HG02981 (cell line): ENCODE measurements around the gene GPR143.
A peak's percentile ranks its signal among the peaks of the same experiment; 100 is the strongest.

ENCODE experiments used
- ATAC-seq: cut with Tn5 transposase; IDR thresholded peaks from one replicate; pipeline ENCODE4 v1.9.1; 2021; ENCODE audit warnings: mild to moderate bottlenecking, moderate library complexity; ENCODE audit not compliant: unreplicated experiment

Gene GPR143

GRCh38 chrX:9710332-9710731 is 55.3 kb downstream of the GPR143 start:
- no peak for ATAC-seq

GRCh38 chrX:9708923-9709553 is 56.6 kb downstream of the GPR143 start:
- peak; percentile 87 for ATAC-seq

GRCh38 chrX:9708086-9708485 is 57.6 kb downstream of the GPR143 start:
- ATAC-seq = no peak

- no peak for ATAC-seq
These were observed 58.2 kb downstream of the GPR143 start for GRCh38 chrX:9707306-9708033.

- ATAC-seq = no peak
These were observed 59.2 kb downstream of the GPR143 start for GRCh38 chrX:9706421-9706820.

- no peak for ATAC-seq
These were observed 60.7 kb downstream of the GPR143 start for GRCh38 chrX:9704876-9705465.

- ATAC-seq = no peak
These were observed 62.2 kb downstream of the GPR143 start for GRCh38 chrX:9703406-9703805.

- no peak for ATAC-seq
These were observed 63.9 kb downstream of the GPR143 start for GRCh38 chrX:9701790-9702189.

GRCh38 chrX:9700555-9700954 is 65.1 kb downstream of the GPR143 start:
- no peak for ATAC-seq

- ATAC-seq = no peak
These were observed 67.1 kb downstream of the GPR143 start for GRCh38 chrX:9698576-9698975.

- no peak for ATAC-seq
These were observed 72.2 kb downstream of the GPR143 start for GRCh38 chrX:9693307-9694001.

- no peak for ATAC-seq
These were observed 75.6 kb downstream of the GPR143 start for GRCh38 chrX:9690046-9690445.

GRCh38 chrX:9688833-9689232 is 76.8 kb downstream of the GPR143 start:
- no peak for ATAC-seq

- ATAC-seq = no peak
These were observed 77.7 kb downstream of the GPR143 start for GRCh38 chrX:9687899-9688298.

- no peak for ATAC-seq
These were observed 82.3 kb downstream of the GPR143 start for GRCh38 chrX:9683350-9683749.

- ATAC-seq = no peak
These were observed 82.8 kb downstream of the GPR143 start for GRCh38 chrX:9682861-9683260.

- ATAC-seq = no peak
These were observed 83.2 kb downstream of the GPR143 start for GRCh38 chrX:9682456-9682855.

- no peak for ATAC-seq
These were observed 84.2 kb downstream of the GPR143 start for GRCh38 chrX:9681422-9681821.

- no peak for ATAC-seq
These were observed 84.6 kb downstream of the GPR143 start for GRCh38 chrX:9681011-9681410.

- no peak for ATAC-seq
These were observed 87.3 kb downstream of the GPR143 start for GRCh38 chrX:9678215-9678965.
